NCI-H82 treated with DMSO at 0.1 percent for 48 hours (cell line): Measurements from ENCODE around the gene SCIMP.
"Not testable (repeated sequence)": the region's sequence is repeated elsewhere in the genome, so short reads cannot be mapped to it uniquely, and the experiment has no call there.

Experiments
- DNase-seq: peaks from one replicate; lab custom pipeline; 2025; ENCODE audit not compliant: unreplicated experiment; lab: John Stamatoyannopoulos, UW

The SCIMP gene

DNA sequence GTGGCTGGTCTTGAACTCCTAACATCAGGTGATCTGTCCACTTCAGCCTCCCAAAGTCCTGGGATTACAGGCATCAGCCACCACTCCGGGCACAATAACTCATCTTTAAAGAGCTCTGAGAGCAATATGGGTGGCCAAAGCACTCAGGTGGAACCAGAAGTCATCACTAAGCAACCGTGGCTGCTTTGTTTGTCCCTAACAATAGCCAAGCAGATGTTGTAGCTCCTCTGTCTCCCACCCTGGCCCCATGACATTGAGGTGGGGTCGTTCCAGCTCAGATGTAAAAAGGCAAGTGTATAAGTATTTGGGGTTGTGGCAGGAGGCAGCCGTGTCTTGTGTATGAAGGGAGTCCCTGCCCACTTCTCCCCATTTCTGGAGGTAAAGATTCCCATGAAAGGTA, 3.7 kb upstream of the SCIMP start:
- DNase-seq: no peak

DNA sequence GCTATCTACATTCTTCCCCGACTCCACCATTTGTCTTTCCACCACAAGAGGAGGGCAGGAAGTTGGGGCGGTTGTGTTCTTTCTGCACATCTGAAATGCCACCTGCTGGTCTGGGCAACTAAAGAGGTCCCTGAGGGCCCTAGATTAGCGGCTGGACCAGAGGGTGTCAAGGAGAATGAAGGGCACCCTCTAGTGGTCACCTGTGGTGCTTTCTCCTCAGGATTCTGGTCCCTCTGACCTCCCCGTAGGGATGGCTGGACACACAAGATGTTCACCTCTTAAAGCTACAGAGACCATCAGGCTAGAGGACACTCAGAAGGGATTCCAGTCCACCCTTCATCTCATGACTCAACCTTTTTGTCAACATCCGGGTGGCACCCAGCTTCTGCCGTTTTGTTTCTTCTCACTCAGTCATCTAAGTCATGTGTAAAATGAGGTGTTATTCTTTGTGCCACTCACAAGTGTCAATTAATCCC, 2.9 kb upstream of the SCIMP start:
- DNase-seq: peak; percentile 42

DNA sequence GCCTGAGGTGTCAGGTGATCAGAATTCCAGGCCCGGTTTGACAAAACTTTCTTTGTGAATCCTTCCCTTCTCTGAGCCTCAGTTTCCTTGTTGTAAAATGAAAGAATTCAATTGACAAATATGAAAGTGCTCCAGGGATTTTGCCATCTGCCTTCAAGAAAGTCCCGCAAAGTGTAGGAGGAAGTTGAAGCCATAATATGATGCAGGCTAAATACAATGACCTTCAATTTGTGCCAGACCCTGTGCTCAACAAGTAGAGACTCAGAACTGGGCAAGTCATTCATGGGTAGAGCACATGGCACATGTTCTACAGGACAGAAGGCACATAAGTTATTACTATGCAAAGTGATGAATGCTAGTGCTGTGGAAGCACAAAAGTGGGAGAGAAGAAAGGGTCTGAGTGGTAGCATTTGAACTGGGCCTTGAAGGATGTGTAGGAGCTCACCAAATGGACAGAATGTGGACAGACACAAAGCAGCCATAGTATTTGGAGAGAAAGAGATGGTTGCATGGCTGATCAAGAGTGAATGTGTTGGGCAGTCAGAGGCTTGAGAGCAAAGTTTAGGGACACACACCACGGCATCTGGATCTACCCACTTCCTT, 2.4 kb upstream of the SCIMP start:
- no peak for DNase-seq

DNA sequence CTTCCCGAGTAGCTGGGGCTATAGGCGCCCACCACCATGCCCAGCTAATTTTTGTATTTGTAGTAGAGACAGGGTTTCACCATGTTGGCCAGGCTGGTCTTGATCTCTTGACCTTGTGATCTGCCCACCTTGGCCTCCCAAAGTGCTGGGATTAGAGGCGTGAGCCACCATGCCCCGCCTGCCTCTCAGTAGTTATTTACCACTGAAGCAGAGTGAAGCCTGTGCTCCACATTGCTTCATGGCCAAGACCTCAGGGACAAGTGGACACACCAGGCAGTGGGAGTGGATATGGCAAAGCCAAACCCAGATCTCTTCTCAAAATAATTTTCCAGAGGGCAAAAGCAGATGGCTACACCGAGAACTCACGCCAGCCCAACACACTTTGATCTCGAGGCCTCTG, 1.2 kb downstream of the SCIMP start:
- DNase-seq: not testable (repeated sequence)

DNA sequence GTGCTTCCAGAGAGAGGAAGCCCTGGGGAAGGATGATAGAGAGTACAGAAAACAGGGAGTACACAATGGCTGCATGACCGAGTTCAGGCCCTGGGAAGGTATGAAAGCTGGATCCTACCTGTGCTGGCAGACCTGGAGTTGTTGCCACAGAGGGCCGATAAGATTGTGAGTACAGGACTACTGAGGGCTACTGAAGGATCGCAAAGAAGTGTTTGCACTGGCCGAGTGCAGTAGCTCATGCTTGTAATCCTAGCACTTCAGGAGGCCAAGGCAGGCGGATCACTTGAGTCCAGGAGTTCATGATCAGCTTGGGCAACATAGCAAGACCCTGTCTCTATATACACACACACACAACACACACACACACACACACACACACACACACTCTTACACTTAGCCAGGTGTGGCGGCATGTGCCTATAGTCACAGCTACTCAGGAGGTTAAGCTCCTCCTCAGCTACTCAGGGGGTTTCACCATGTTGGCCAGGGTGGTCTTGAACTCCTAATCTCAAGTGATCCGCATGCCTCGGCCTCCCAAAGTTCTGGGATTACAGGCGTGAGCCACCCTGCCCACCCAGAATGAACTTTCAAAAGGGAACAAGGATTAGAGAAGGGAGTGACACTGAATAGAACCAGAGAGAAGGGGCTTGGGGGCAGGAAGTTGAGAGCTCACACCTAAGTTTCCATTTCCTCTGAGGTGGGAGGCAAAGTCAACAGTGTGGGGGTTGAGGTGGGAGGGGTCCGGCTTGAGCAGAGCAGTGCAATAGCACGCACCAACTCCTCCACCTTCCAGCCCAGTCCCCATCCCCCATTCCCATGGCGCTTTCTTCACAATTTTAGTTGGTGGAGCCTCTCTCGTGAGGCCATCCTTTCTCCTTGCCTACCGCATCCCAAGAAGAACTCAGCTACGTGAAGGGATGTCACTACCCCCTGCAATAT, 7.5 kb downstream of the SCIMP start:
- no peak for DNase-seq

DNA sequence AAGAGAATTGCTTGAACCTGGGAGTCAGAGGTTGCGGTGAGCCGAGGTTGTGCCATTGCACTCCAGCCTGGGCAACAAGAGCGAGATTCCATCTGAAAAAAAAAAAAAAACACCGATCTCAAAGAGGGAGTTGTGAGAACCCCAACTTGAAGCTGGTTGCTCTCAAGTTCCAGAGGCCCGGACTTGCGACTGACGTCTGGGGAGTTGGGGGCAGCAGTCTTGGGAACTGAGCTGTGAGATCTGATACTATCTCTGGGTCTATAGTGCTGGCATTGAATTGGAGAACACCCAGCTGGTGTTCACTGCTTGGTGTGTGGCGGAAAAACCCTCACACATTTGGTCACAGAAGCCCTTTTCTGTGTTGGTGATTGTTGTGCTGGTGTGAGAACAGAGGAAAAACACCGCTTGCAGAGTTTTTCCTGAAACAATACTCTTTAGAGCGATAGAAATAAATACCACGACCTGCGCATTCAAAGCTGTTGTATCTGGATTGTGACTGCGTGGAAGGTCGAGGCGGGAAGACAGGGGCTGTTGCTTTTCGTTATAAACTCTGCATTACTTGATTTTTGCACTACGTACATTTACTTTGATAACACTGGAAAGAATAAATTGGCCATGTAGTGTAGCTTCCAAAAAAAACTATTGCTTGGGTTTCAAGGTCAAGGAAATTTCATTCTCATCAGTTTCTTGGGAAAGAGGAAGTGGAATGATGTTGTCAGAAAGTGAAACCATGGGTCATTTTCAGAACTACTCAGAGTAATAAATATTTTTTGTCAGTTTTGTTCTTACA, 8.8 kb downstream of the SCIMP start:
- no peak for DNase-seq

DNA sequence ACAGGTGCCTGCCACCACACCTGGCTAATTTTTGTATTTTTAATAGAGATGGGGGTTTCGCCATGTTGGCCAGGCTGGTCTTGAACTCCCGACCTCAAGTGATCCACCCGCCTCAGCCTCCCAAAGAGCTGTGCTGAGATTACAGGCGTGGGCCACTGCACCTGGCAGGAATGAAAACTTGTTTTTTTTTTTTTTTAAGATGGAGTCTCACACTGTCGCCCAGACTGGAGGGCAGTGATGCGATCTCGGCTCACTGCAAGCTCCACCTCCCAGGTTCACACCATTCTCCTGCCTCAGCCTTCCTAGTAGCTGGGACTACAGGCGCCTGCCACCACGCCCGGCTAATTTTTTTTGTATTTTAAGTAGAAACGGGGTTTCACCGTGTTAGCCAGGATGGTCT, 12.7 kb downstream of the SCIMP start:
- not testable (repeated sequence) for DNase-seq

DNA sequence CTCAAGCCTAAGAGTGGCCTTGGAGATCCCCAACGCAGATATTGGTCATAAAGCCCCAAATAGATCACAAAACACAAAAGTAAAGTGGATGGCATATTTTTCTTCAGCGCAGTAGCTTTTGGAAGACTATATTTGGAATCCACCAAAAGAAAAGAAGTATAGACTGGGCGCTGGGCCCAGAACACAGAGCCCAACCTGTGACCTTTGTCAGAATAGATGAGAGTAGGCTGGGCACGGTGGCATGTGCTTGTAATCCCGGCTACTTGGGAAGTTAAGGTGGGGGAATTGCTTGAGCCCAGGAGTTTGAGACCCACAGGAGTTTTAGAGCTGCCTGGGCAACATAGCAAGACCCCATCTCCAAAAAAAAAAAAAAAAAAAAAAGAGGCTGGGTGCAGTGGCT, 14.6 kb downstream of the SCIMP start:
- no peak for DNase-seq

DNA sequence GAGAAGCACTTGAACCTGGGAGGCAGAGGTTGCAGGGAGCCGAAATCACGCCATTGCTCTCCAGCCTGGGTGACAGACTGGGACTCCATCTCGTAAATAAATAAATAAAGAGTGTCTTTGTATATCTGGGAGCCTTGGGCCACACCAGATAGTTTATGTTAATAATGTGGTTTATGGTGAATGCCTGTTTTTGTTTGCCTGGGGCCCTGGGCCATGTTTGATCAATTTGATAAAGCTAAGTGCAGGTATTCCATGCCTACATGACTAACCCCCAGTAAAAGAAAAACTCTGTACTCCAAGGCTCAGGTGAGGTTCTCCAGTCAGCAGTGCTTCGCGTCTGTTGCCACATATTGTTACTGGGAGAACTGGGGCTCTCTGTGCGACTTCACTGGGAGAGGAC, 15.1 kb downstream of the SCIMP start:
- no peak for DNase-seq

DNA sequence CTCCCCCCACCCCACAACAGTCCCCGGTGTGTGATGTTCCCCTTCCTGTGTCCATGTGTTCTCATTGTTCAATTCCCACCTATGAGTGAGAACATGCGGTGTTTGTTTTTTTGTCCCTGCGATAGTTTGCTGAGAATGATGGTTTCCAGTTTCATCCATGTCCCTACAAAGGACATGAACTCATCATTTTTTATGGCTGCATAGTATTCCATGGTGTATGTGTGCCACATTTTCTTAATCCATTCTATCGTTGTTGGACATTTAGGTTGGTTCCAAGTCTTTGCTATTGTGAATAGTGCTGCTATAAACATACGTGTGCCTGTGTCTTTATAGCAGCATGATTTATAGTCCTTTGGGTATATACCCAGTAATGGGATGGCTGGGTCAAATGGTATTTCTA, 17.1 kb downstream of the SCIMP start:
- DNase-seq: not testable (repeated sequence)

DNA sequence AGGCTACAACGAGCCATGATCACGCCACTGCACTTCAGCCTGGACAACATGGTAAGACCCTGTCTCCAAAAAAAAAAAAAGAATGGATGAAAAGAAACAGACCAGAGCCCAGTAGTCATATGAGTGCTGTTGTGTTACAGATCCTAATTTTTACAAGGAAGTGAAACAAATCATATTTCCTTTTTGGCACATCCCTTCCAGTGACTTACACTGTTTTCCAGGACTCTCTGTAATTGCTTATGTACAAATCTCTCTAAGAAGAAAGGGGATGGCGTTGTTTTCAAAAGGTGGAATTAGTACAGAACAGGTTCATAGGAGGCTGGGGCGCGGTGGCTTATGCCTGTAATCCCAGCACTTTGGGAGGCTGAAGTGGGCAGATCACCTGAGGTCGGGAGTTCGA, 23.2 kb downstream of the SCIMP start:
- DNase-seq: no peak

DNA sequence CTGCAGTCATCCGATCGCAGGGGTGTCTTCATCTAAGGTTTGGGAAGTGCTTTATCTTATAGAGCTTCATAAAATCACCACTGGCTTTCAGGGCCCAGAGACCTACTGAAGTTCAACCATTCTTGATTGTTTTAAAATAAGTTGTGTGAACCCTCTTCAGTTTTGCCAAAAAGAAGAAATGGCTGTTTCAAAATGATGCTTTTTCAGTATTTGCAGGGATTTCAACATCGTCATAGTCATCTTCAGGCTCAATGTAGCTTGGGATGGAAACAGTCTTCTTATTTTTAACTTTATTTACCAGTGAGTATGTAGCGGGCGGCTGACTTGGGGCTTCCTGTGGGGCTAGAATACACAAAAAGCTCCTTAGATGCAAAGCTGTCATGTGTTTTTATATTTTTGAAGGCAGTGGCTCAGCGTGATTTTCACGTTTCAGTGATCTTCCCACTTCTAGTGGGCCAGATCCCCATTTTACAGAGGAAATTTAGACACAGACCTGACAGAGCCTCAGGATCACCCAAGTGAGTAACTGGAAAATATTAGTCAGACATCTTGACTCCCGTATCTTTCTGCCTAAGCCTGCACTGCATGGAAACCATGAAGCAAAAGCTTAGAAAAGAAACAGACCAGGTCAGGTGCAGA, 23.9 kb downstream of the SCIMP start:
- DNase-seq: no peak

DNA sequence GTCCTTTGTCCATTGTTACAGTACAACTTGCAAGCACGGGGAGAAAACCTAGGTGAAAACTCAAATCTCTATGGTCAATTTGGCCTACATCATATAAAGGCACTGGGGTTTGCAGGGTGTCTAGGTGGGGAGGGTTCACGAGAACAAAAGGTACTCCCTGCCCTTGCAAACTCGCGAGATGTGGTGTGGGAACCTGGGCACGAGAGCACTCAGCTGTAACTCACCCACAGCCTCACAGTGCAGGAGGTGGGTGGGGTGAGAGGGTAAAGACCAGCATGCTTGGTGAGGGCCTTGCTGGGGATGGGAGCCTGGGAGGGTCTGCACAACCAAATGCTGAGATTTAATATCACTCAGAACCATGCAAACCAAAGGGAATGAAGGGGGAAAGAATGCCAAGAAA, 24.6 kb downstream of the SCIMP start:
- DNase-seq: no peak

DNA sequence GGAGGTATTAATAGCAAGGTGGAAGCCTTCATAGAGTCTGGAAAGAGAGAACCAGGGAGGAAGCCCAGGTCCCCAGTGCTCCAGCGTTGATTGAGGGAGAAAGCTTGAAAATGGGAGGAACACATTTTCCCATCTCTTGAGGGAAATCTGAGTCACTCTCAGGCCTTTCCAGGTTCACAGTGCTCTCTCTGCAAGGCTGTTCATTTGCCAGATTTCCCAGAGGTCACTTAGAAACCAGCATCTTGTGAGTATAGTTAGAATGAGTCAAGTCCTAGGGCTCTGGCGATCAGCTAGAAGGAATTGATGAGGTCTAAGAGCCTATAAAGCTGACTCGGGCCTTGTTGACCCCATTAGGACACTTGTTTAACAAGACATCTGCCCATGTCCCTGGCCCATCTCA, 25.3 kb downstream of the SCIMP start:
- no peak for DNase-seq

DNA sequence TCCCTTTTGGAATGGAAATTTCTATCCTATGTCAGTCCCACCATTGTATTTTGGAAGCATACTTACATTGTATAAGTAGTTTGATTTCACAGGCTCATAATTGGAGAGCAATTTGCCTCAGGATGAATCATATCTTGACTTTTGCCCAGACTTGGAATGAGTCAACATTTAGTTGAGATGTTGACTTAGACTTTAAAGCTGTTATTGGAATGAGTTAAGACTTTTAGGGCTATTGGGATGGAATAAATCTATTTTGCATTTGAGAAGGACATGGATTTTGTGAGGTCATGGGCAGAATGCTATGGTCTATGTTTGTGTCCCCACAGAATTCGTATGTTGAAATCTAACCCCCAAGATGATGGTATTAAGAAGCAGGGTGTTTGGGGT, 30.8 kb downstream of the SCIMP start:
- DNase-seq: no peak

DNA sequence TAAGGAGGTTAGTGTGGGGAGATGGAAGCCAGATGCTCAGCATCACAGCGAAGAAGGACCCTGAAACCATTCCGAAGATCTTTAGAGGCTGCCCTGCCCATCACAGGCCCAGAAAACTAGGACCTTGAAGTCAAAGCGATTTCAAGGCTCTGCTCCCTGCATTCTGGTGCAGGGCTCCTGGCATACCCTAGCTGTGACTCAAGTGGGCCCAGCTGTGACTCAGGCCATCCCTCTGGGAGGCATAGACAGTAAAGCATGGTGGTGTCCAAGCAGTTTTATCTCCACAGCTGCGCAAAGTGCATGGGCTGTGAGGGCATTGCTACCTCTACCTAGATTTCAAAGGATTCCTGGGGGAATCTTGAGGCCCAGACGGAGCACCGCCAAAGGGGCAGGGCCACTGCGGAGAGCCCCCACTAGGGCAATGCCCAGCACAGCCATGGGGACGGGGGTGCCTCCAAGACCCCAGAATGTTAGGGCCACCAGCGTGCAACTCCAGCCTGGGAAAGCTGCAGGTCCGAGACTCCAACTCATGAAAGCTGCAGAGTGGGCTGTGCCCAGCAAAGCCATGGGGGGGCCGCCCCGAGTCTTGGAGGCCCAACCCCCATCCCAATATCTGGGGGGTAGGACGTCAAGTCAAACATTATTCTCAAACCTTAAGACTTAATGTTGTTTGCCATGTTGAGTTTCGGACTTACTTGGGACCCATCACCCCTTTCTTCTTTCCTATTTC, 31.3 kb downstream of the SCIMP start:
- DNase-seq: no peak

DNA sequence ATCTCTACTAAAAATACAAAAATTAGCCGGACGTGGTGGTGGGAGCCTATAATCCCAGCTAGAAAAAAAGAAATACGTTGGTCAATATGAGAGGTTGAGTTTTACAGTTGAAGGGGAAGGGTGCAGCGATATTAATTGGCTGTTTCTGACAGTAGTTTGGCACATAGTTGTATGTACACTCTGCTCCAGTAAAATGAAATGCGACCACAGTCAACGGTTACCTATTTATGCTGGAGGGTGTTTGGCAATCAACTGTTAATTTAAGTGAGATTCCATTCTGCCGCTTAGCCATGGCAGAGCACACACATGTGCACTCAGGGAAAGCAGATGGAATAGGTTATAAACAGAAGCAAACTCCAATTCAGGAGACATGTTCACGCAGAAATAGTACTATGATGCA, 33.6 kb downstream of the SCIMP start:
- DNase-seq: no peak

DNA sequence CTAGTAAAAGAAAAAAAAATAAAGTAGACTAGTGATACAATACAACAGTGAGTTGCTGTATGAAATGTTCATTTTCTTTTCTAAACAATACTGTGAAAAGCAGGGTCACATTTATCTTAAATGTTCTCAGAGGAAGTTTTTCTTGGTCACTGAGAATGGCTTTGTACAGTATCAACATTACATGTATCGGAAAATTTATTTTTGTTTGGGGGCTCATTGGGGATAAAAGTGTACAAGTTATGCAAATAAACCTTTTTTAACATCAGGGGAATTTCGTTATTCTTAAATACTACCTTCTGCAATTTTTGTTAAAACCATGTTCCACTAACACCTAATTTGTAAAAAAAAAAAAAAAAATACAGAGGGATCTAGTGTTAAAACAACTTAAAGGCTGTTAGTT, 34.3 kb downstream of the SCIMP start:
- no peak for DNase-seq

DNA sequence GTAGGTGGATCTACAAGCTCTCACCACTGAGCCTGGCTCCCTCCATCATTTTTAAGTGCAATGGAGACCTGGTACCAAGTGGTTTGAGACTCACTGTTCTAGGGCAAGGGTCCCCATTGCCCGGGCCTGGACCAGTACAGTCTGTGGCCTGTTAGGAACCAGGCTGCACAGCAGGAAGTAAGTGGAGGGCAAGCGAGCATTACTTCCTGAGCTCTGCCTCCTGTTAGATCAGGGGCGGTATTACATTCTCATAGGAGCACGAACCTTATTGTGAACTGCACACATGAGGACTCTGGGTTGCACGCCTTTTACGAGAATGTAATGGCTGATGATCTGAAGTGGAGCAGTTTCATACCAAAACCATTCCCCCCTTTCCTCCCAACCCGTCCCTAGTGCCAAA, 36.2 kb downstream of the SCIMP start:
- no peak for DNase-seq

DNA sequence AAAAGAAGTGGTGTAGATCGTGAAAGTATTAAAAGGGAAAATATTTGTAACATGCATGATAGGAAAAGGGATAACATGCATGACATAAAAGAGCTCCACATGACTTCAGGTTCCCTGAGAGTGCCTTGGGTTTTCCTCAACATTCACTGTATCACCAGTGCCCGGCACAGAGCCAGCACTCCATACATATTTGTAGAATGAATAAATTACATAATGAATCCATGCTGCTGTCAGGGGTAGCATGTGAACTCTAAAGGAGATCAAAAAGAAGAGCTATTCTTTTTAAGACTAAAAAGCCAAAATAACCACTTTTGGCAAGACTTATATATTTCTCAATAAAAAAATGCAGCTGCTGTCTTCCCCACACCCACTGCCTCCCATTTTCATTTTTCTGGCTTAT, 40.3 kb downstream of the SCIMP start:
- DNase-seq: no peak
